GM18505 (cell line): Measurements from ENCODE around the gene COL1A1.

Experiments
- ATAC-seq: cut with Tn5 transposase; IDR thresholded peaks from one replicate; pipeline ENCODE4 v1.9.1; 2021; ENCODE audit not compliant: unreplicated experiment
- POLR2A ChIP-seq: IDR thresholded peaks from 4 replicates; pipeline ENCODE4 v1.6.1; 2011; ENCODE audit warnings: borderline replicate concordance; ENCODE audit not compliant: insufficient read depth, insufficient read length; ENCODE audit errors: extremely low read depth

Gene COL1A1

GRCh38 chr17:50151041-50151936 is 50.1 kb downstream of the COL1A1 start:
- ATAC-seq: peak; percentile 31
- TF ChIP-seq POLR2A: peak; percentile 56

DNA sequence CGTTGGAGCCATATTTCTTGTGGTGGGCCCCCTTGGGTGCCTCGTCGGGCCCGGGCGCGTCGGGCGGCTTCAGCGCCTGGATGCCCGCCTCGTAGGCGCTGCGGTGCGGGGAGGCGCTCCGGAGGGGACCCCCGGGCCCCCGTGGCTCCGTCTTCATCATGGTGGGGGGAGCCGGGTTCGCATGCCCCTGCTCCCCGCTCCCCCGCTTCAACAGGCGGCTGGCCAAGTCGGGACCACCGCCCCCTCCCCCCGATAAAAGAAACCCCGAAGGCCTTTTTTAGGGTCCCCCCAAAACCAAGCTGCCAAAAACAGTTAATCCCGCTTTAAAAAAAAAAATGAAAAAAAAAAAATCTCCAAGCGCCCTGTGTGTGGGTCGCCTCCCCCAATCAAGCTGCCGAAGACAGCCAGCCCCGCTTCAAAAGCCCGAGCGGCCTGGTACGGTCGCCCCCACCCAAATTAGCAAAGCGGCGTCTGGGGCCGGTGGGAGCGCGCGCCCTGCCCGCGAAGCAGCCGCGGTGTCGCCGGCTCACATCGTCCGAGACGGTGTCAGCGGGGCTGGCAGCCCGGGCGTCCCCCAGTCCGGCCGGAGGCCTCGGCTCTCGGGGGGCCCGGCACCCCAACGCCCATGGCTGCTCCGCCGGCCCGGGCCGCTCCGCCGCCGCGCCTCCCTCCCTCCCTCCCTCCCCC is 50.9 kb downstream of the COL1A1 start, which contains the start of gene PPP1R9B:
Gene PPP1R9B, minus strand, starts transcription at position 324 of the 687 bp plus-strand sequence. Its CDS starts 164 bp downstream, at position 160.
- ATAC-seq: no peak
- TF ChIP-seq POLR2A: no peak

GRCh38 chr17:50149417-50150353 is 51.7 kb downstream of the COL1A1 start:
- no peak for ATAC-seq
- TF ChIP-seq POLR2A: no peak

GRCh38 chr17:50149091-50149416 is 52.4 kb downstream of the COL1A1 start:
- no peak for ATAC-seq
- peak; percentile 51 for TF ChIP-seq POLR2A

GRCh38 chr17:50148226-50149090 is 53.0 kb downstream of the COL1A1 start:
- no peak for ATAC-seq
- TF ChIP-seq POLR2A: peak; percentile 28

- no peak for ATAC-seq
- no peak for TF ChIP-seq POLR2A
Observed at GRCh38 chr17:50147841-50148225, 53.6 kb downstream of the COL1A1 start.

- no peak for ATAC-seq
- no peak for TF ChIP-seq POLR2A
Observed at GRCh38 chr17:50146927-50147665, 54.3 kb downstream of the COL1A1 start.

DNA sequence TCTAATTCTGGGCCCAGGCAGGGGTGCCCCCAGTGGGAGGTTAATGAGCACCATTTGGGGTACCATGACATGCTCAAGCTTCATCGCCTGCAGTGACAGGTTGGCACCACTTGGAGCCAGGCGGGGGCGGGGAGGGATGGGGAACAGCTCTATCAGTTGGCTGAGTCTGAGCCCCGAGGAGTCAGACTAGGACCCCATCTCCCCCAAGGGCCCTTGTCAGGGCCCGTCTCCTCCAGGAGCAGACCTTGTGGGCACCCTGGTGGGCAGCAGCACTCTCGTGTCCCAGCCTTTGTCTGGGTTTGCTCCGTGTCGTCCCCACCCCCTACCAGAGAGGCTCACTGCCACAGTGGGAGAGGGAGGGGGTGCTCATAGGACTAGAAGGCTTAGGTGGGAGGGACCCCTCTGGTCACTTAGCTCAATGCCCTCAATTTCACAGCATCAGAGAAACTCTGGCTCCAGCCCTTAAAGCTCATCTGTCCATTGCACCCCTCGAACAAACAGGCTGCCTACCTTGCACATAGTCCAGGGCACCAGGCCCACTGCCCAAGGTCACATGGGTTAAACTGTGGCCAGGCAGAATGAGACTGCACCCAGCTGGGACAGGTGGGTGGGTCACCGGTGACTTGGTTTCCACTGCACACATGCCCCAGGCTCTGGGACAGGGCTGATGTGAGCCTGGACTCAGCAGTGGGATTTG is 55.1 kb downstream of the COL1A1 start:
- no peak for ATAC-seq
- no peak for TF ChIP-seq POLR2A

DNA sequence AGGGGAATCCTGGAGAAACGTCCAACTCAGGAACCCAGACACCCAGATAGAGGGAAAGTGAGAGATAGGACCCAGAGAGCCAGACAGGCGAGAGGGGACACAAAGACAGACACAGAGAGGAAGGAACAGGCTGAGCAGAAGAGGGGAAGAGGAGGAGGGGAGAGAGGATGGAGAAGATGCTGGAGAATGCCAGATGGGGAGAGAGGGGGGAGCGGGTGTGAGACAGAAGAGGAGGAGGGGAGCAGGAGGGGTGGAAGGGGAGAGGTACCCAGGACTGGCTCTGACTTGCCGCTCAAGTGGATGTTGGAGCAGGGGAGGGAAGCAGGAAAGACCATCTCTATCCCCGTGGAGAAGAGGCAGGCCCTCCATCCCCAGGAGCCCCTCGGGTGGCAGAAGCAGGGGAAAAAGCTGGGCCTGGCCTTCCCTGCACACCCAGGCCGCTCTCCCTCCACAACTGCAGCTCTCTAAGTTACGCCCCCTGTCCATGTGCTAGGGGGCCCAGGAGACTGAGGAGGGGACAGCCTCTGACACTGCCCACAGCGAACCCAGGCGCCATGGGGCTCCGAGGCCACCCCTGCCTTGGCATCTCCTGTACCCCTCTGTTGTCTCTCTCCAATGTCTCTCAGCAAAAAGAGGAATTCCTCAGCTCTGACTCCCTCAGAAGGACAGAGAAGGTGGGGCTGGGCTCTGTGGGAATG is 55.8 kb downstream of the COL1A1 start:
- TF ChIP-seq POLR2A: no peak
- no peak for ATAC-seq

DNA sequence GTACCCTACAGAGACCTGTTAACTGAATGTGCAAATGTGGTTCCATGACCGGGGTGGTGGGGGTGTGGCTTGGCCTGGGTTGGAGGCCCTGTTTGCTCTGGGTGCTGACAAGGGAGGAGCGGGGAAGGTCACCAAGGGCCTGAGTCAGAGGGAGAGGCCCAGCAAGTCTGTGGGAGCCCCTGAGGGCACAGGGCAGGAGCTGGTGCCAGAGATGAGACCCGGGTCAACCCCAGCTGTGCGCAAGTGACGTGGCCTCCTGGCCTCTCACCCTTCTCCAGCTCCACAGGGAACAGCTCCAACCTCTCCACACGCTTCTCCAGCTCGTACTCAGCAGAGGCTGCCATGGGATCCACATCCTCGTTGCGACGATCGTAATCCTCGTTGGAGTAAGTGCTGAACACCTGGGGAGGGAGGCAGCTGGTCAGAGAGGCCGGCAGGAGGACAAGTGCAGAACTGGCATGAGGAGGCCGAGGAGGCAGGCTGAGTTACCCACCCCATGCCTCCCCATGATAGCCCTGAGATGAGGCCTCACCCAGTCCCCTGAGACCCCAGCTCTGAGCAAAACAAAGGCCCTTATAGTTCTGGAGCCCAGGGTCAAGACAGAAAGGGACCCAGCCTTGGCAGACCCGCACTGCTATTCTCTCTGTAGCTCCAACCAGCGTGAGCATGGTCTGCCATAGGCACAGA is 56.4 kb downstream of the COL1A1 start:
- no peak for TF ChIP-seq POLR2A
- ATAC-seq: no peak
